GM21360 (cell line): ENCODE data around the gene NNMT.

Source experiments
- ATAC-seq: cut with Tn5 transposase; IDR thresholded peaks from one replicate; pipeline ENCODE4 v1.9.1; 2021; ENCODE audit warnings: mild to moderate bottlenecking, moderate library complexity; ENCODE audit not compliant: unreplicated experiment

The NNMT gene

GRCh38 chr11:114282488-114282887 lies 13.7 kb upstream of the NNMT start:
- no peak for ATAC-seq

DNA sequence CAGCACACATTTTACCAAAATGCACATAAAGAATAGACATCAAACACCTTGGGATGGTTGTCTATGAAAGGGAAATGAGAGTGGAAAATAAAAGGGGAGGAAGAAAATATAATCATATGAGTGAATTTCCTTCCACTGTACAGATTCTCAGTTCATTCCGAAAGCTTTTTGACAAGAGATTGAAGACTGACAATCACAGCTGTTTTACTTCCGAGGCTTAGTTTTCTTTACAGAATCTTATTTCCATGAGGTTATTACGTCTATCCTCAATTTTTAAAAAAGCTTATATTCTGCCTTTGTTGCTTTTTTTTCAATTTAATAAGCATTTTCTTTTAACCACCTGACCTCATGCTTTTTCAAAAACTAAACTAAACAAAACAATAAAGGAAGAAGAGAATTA lies 12.8 kb upstream of the NNMT start:
- ATAC-seq: no peak

DNA sequence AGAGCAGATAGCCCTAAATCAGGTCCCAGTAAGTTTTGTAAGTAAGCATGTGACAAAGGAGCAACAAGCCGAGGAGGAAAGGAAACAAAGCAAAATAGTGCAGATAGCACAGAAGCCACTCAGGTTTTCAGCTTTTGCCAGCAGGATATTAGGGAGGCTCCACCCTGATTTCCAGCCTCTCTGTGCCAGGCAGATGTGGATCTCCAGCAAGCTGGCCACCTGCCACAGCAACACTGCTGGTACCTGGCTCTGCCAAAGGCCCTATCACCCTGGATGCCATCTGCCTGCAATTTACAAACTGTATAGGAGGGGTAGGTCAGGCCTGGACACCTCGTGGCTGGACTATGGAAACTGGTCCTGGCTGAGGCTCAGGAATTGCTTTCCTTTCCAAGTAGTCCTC lies 12.2 kb upstream of the NNMT start:
- ATAC-seq: no peak

DNA sequence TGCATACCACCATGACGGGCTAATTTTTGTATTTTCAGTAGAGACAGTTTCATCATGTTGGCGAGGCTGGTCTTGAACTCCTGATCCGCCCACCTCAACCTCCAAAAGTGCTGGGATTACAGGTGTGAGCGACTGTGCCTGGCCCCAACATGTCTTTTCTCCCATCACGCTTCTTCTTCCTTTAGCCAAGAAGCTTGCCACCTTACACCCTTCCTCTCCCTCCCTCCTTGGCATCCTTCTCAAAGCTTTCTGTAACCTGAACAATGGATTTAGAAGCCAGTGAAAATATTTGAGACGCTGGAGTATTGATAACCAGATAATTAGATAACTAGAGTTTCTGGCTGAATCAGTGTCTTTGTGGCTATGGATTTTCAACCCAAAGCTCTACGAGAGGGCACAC lies 11.3 kb upstream of the NNMT start:
- no peak for ATAC-seq

- ATAC-seq: no peak
Measured at GRCh38 chr11:114285599-114285998, 10.6 kb upstream of the NNMT start.

GRCh38 chr11:114286229-114286628 lies 10.0 kb upstream of the NNMT start:
- ATAC-seq: no peak

DNA sequence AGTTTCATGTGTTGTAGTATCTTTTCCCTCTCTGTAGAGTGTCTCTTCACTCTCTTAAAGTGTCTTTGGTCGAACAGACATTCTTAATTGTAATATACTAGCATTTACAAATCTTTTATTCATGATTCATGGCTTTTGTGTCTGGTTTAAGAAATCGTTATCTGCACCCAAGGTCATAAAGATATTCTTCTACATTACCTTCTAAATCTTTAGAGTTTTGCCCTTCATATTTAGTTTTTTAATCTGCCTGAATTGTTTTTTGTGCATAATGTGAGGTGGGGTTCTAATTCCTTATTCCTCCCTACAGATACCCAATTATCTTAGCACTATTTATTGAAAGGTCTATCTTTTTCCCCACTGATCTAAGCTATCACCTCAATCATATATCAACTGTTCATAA lies 9.0 kb upstream of the NNMT start:
- no peak for ATAC-seq

DNA sequence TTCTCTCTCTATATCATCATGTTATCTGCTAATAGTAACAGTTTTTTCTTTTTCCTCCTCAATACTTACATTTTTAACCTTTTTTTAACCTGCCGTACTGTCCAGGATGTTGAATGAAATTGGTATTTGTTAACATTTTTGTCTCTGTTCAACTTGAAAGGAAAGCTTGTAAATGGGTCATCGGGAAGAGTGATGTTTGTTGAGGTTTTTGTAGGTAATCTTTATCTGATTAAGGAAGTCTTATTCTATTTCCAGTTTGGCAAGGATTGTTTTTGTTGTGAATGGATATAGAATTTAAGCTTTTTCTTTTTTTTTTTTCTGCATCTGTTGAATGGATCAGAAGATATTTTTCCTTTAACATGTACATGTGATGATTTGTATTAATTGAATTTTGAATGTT lies 8.1 kb upstream of the NNMT start:
- no peak for ATAC-seq

- no peak for ATAC-seq
Measured at GRCh38 chr11:114289779-114290178, 6.4 kb upstream of the NNMT start.

DNA sequence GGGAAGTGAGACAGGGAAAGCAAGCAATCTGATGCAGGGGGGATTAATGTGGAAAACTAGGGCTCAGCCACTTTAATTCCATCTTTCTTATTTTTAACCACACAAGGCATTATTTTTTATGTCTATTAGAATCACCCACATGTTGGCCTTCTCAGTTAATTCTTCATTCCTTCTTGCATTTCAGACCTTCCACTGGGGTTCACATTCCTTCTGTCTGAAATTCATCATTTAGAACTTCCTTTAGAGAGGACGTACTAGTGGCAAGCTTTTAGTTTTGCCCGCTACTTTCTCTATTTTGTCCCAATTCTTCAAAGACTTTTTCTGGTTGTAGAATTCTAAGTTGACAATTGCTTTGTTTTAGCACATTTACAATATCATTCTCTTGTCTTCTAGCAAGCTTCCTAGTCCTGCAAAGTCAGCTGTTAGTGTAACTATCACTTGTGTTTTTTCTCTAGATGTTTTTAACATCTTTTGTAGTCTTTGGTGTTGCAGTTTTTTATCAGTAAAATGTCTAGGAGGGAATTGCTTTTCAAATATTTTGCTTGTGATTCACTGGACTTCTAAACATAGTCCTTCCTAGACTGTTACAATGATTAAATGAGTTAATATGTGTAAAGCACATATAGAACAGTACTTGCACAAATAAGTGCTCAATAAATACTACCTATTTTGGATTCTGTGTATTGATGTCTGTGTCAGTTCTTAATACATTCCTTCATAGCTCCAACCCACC lies 5.5 kb upstream of the NNMT start:
- no peak for ATAC-seq

DNA sequence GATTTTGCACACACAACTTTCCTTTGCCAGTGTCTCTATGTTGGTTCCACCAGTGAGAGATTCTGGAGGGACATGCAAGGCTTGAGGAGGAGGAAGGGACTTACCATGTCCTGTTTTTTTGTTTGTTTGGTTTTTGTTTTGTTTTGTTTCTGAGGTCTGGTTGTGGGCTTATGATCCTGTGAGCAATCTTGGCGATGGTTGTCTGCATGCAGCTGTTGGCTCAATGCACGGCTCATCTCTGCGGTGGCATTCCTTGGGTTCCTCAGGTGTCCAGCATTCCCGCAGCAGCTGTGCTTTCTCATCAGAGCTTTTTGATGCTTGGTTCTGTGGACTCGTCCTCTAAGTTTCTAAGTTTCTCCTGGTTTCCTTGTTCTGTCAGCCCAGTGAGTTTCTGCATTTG lies 4.8 kb upstream of the NNMT start:
- ATAC-seq: no peak

- ATAC-seq: no peak
Measured at GRCh38 chr11:114291842-114292680, 4.1 kb upstream of the NNMT start.

GRCh38 chr11:114293201-114293711 lies 2.9 kb upstream of the NNMT start:
- no peak for ATAC-seq

DNA sequence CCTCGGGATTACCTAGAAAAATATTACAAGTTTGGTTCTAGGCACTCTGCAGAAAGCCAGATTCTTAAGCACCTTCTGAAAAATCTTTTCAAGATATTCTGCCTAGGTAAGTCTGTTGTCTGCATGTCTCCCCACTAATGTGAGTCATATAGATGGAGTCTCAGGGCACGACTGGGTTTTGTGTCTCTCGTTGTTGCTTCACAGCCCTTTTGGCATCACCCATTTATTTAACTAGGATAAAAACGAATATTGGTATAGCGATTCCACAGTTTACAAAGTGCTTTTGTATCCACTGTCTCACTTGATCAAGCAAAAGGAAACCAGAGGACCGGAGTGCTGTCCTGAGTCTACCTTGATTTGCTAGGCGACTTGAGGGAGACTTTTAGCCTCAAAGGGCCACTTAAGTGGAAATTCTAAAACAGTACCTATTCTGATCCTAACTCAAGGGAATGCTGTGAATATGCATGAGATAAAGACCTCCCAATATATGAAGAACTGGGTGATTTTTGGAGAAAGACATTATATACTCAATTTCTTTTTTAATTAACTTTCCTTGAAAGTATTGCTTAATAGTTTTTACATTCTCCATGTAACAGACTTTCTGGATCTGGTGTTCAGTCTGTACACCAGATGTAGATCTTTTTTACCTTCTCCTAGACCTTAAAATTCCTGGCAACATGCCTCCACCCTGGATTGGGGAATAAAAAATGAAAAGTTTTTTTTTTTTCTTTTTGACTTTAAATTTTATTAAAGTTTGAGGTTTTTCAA lies 590 bp downstream of the NNMT start:
- no peak for ATAC-seq

- ATAC-seq: no peak
Measured at GRCh38 chr11:114297806-114298709, 1.9 kb downstream of the NNMT start.

GRCh38 chr11:114298710-114299109 lies 2.5 kb downstream of the NNMT start:
- no peak for ATAC-seq

DNA sequence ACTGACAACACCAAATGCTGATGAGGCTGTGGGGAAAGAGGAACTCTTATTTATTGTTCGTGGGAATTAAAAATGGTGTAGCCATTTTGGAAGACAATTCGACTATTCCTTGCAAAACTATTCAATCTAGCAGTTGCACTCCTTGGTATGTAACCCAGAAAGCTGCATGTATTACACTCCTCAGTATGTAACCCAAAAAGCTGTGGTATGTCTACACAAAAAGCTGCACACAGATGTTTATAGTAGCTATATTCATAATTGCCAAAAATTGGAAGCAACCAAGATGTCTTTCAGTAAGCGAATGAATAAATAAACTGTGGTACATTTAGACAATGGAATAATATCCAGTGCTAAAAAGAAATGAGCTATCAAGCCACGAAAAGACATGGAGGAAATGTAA lies 4.9 kb downstream of the NNMT start:
- ATAC-seq: no peak

DNA sequence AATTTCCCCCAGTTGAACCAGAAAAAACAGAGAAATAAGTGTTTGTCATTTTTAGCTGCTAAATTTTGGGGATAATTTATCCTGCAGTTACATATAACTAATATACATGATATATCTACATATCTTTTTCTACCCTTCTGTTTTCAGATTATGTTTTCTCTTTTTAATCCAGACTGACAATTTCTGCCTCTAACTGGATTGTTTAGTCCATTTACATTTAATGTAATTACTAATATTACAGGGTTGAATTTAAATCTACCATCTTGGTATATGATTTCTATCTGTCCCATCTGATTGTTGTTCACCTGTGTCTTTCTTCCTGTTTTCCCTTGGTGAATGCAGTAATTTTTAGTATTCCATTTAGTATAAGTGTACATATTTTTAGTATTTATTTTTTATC lies 5.7 kb downstream of the NNMT start:
- no peak for ATAC-seq

DNA sequence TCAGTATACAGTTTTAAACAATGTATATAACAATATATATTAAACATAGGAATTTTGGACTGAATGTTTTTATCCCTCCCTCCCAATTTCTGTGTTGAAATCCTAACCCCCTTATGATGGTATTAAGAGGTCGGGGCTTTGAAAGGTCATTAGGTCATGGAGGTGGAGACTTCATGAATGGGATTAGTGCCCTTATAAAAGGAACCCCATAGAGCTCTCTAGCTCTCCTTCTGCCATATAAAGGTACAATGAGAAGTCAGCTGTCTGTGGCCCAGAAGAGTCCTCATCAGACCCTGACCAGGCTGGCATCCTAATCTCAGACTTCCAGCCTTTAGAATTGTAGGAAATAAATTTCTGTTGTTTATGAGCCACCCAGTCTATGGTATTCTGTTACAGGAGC lies 6.5 kb downstream of the NNMT start:
- ATAC-seq: no peak

- ATAC-seq: no peak
Measured at GRCh38 chr11:114304065-114304464, 7.9 kb downstream of the NNMT start.
